H1 (cell line): ENCODE results near the gene AGT. TPM values are rescaled to one million over a fixed set of nuclear protein-coding genes. Genes with fewer than 3 reads are reported as not detected.

Experiments used
- CTCF ChIA-PET: fragments of 300-600 bp; sonication (Branson Sonifier 250); formaldehyde crosslinking; loops from one replicate; lab custom pipeline; 2021; ENCODE audit not compliant: partially characterized antibody; lab: Charles Lee
- POLR2A ChIA-PET: fragments of 300-600 bp; sonication (Branson Sonifier 250); formaldehyde crosslinking; loops from one replicate; lab custom pipeline; 2021; ENCODE audit warnings: inconsistent platforms; ENCODE audit not compliant: partially characterized antibody; lab: Charles Lee
- DNase-seq, 2 experiments: peaks; one replicate each; pipeline versions ENCODE4 v3.0.0 to v3.0.0-alpha.2; 2010 to 2022; ENCODE audit warnings: low spot score in 2 of 2, low read depth in 1 of 2, mixed read lengths in 1 of 2
- FAIRE-seq: peaks from 2 replicates; lab custom pipeline; 2011; peaks lifted over from hg19 to GRCh38; lab: Jason Lieb, UNC
- H2AFZ ChIP-seq: 2 replicates; pipeline ENCODE4 v1.8.1; 2012; ENCODE audit warnings: low read length, inconsistent platforms
- H2AK5ac ChIP-seq: 2 replicates; pipeline ENCODE4 v1.6.1; 2013; ENCODE audit warnings: low read depth, low read length
- H2BK120ac ChIP-seq: replicated peaks from 2 replicates; pipeline ENCODE3; 2013; ENCODE audit warnings: low read depth, low read length, inconsistent platforms
- H2BK12ac ChIP-seq: 2 replicates; pipeline ENCODE4 v1.6.1; 2013; ENCODE audit warnings: low read depth, low read length
- H2BK15ac ChIP-seq: 2 replicates; pipeline ENCODE4 v1.6.1; 2013; ENCODE audit warnings: low read length
- H2BK20ac ChIP-seq: 2 replicates; pipeline ENCODE4 v1.6.1; 2013; ENCODE audit warnings: low read length
- H2BK5ac ChIP-seq: 2 replicates; pipeline ENCODE4 v1.6.1; 2013; ENCODE audit warnings: low read depth, low read length
- H3K14ac ChIP-seq: 2 replicates; pipeline ENCODE4 v1.6.1; 2013; ENCODE audit warnings: inconsistent platforms; ENCODE audit not compliant: insufficient read length
- H3K18ac ChIP-seq: 2 replicates; pipeline ENCODE4 v1.6.1; 2013; ENCODE audit warnings: low read length; ENCODE audit errors: extremely low read depth
- H3K23ac ChIP-seq: 2 replicates; pipeline ENCODE4 v1.6.1; 2013; ENCODE audit warnings: inconsistent platforms; ENCODE audit not compliant: insufficient read length
- H3K23me2 ChIP-seq: 2 replicates; pipeline ENCODE4 v1.6.1; 2013; ENCODE audit warnings: low read depth, low read length
- H3K27ac ChIP-seq: 2 replicates; pipeline ENCODE4 v1.6.1; 2011; ENCODE audit warnings: low read depth, low read length, inconsistent platforms
- H3K27me3 ChIP-seq, 4 experiments: replicated peaks in 1 of 4; 1 replicate in 1 of 4; 2 replicates in 3 of 4; pipeline versions ENCODE4 v1.6.1 to v1.8.1; 2011 to 2013; ENCODE audit warnings: low read length in 3 of 4, mild to moderate bottlenecking in 3 of 4, inconsistent platforms in 2 of 4, mixed read lengths in 2 of 4, moderate library complexity in 1 of 4; ENCODE audit not compliant: control insufficient read depth in 3 of 4, insufficient read depth in 3 of 4; ENCODE audit errors: extremely low read depth in 1 of 4
- H3K36me3 ChIP-seq, 4 experiments: 2 replicates each; pipeline versions ENCODE4 v1.6.1 to v1.8.1; 2011 to 2013; ENCODE audit warnings: mild to moderate bottlenecking in 4 of 4, low read length in 3 of 4, moderate library complexity in 2 of 4, control low read depth in 1 of 4, inconsistent platforms in 1 of 4; ENCODE audit not compliant: insufficient read depth in 4 of 4, control insufficient read depth in 2 of 4
- H3K4ac ChIP-seq: replicated peaks from 2 replicates; pipeline ENCODE3; 2013; ENCODE audit warnings: low read length, low read depth, mixed read lengths, inconsistent platforms; ENCODE audit not compliant: insufficient read length
- H3K4me1 ChIP-seq, 4 experiments: replicated peaks in 1 of 4; 1 replicate in 1 of 4; 2 replicates in 3 of 4; pipeline versions ENCODE4 v1.6.1 to v1.8.1; 2011 to 2013; ENCODE audit warnings: low read length in 3 of 4, inconsistent platforms in 2 of 4, mixed read lengths in 1 of 4; ENCODE audit not compliant: insufficient read depth in 4 of 4, control insufficient read depth in 3 of 4
- H3K4me2 ChIP-seq, 2 experiments: 2 replicates each; pipeline versions ENCODE4 v1.6.1 to v1.8.1; 2011 to 2013; ENCODE audit warnings: low read depth in 2 of 2, low read length in 2 of 2, control low read depth in 1 of 2, inconsistent platforms in 1 of 2, mild to moderate bottlenecking in 1 of 2; ENCODE audit not compliant: insufficient read depth in 1 of 2
- H3K4me3 ChIP-seq, 4 experiments: fragments of 200-600, 300-600 bp in 1 of 4; sonication (generic), shearing (Covaris generic), sonication (Bioruptor Twin) in 1 of 4; 2 replicates each; pipeline versions ENCODE4 v1.5.1 to v1.8.1; 2011 to 2016; ENCODE audit warnings: low read length in 4 of 4, low read depth in 3 of 4, control low read depth in 2 of 4, inconsistent platforms in 2 of 4, mild to moderate bottlenecking in 2 of 4, mixed read lengths in 1 of 4, moderate library complexity in 1 of 4; ENCODE audit not compliant: insufficient read depth in 2 of 4; ENCODE audit errors: extremely low read depth in 1 of 4
- H3K56ac ChIP-seq: replicated peaks from 2 replicates; pipeline ENCODE3; 2013; ENCODE audit warnings: low read depth, mild to moderate bottlenecking, mixed read lengths, low read length, inconsistent platforms; ENCODE audit not compliant: insufficient read length
- H3K79me1 ChIP-seq: 2 replicates; pipeline ENCODE4 v1.6.1; 2013; ENCODE audit warnings: low read depth, low read length, control low read depth
- H3K79me2 ChIP-seq, 2 experiments: 2 replicates each; pipeline versions ENCODE4 v1.6.1 to v1.8.1; 2012 to 2013; ENCODE audit warnings: low read length in 2 of 2, mild to moderate bottlenecking in 2 of 2, inconsistent platforms in 1 of 2; ENCODE audit not compliant: insufficient read depth in 2 of 2, control insufficient read depth in 1 of 2
- H3K9ac ChIP-seq, 4 experiments: replicated peaks in 1 of 4; 1 replicate in 1 of 4; 2 replicates in 3 of 4; pipeline versions ENCODE4 v1.6.1 to v1.8.1; 2011 to 2013; ENCODE audit warnings: low read depth in 3 of 4, low read length in 3 of 4, control low read depth in 2 of 4, mild to moderate bottlenecking in 2 of 4, moderate library complexity in 2 of 4, inconsistent platforms in 1 of 4; ENCODE audit errors: extremely low read depth in 1 of 4
- H3K9me3 ChIP-seq, 2 experiments: 2 replicates each; pipeline versions ENCODE4 v1.6.1 to v1.8.1; 2012 to 2013; ENCODE audit warnings: mild to moderate bottlenecking in 2 of 2, moderate library complexity in 2 of 2, control low read depth in 1 of 2, inconsistent platforms in 1 of 2, low read depth in 1 of 2, low read length in 1 of 2, mixed read lengths in 1 of 2; ENCODE audit not compliant: insufficient read depth in 2 of 2
- H4K20me1 ChIP-seq, 2 experiments: replicated peaks in 1 of 2; 2 replicates each; pipeline versions ENCODE3 to v1.8.1; 2011 to 2013; ENCODE audit warnings: inconsistent platforms in 2 of 2, low read length in 2 of 2, mild to moderate bottlenecking in 1 of 2; ENCODE audit not compliant: insufficient read depth in 2 of 2, control insufficient read depth in 1 of 2
- H4K5ac ChIP-seq: 2 replicates; pipeline ENCODE4 v1.6.1; 2013; ENCODE audit warnings: low read length, low read depth, mixed read lengths, inconsistent platforms; ENCODE audit not compliant: insufficient read length
- H4K8ac ChIP-seq: 2 replicates; pipeline ENCODE4 v1.8.0; 2013; ENCODE audit warnings: mild to moderate bottlenecking, moderate library complexity, low read length, inconsistent platforms; ENCODE audit not compliant: insufficient read depth; ENCODE audit errors: extremely low read depth
- H4K91ac ChIP-seq: replicated peaks from 2 replicates; pipeline ENCODE3; 2013; ENCODE audit warnings: low read length, mixed read lengths, inconsistent platforms; ENCODE audit not compliant: insufficient read length
- ATF2 ChIP-seq: IDR thresholded peaks from 2 replicates; pipeline ENCODE4 v1.6.1; 2012; ENCODE audit warnings: low read length, inconsistent platforms
- CBX8 ChIP-seq: fragments of 300-800, 300-1000 bp; sonication (generic); IDR thresholded peaks from 2 replicates; pipeline ENCODE4 v1.7.1; 2016; ENCODE audit warnings: low read depth, low read length, borderline replicate concordance
- GABPA ChIP-seq: IDR thresholded peaks from 2 replicates; pipeline ENCODE4 v1.6.1; 2011; ENCODE audit warnings: mild to moderate bottlenecking, low read length, moderate library complexity, borderline replicate concordance; ENCODE audit not compliant: insufficient read depth
- SIRT6 ChIP-seq: IDR thresholded peaks from one replicate; pipeline ENCODE4 v1.7.1; 2012; ENCODE audit warnings: low read length, inconsistent platforms
- TCF12 ChIP-seq: IDR thresholded peaks from 2 replicates; pipeline ENCODE4 v1.6.1; 2011; ENCODE audit warnings: low read depth, mild to moderate bottlenecking, low read length
- WGBS, 2 experiments: shearing (Covaris generic) in 1 of 2; methylation state at CpG; one replicate each; pipeline versions ENCODE4 v1.1.6 to v1.1.7; 2013 to 2015; ENCODE audit warnings: low lambda C conversion rate in 2 of 2, mixed read lengths in 2 of 2, inconsistent platforms in 1 of 2, low coverage in 1 of 2, missing lambda C conversion rate in 1 of 2; ENCODE audit not compliant: insufficient replicate concordance in 2 of 2, insufficient coverage in 1 of 2, insufficient read length in 1 of 2; ENCODE audit errors: extremely low coverage in 1 of 2, missing lambda C conversion rate in 1 of 2; 5-methylcytosine and 5-hydroxymethylcytosine counted together
- polyA plus RNA-seq, 7 experiments: library from polyadenylated mRNA; depleted of rRNA in 3 of 7; stranded (reverse) in 5 of 7; unstranded in 2 of 7; fragments of >200 nt in 5 of 7; fragments of 200-250 nt in 2 of 7; gene quantifications; 1 replicate in 5 of 7; 2 replicates in 1 of 7; 4 replicates in 1 of 7; pipeline versions ENCODE4 v1.2.1 to v1.2.3, GENCODE V29; 2011 to 2013; ENCODE audit warnings: missing spikeins in 2 of 7, mixed read lengths in 2 of 7
- total RNA-seq: library from RNA; stranded (reverse); fragmentation: NEBNext Ultra II Directional; extraction: Animal tissue kit (Norgen Biotek cat#: 25700); gene quantifications from 2 replicates; pipeline ENCODE4 v1.2.1, GENCODE V29; 2021
- TF ChIP-seq, protein P1 (sequence below), 3 experiments: IDR thresholded peaks; 1 replicate in 2 of 3; 2 replicates in 1 of 3; pipeline versions ENCODE4 v1.5.1 to v1.6.1; 2011; ENCODE audit warnings: low read length in 3 of 3, mild to moderate bottlenecking in 3 of 3, inconsistent platforms in 2 of 3, low read depth in 1 of 3, moderate library complexity in 1 of 3; ENCODE audit not compliant: insufficient read depth in 1 of 3; ENCODE audit errors: control extremely low read depth in 1 of 3

Gene AGT
- total and polyA plus RNA-seq, 2 of the 8 experiments (the other 6 are each of a cell fraction or from before 2014, with no cell fraction given) = 0.20 TPM; not detected in 1

DNA sequence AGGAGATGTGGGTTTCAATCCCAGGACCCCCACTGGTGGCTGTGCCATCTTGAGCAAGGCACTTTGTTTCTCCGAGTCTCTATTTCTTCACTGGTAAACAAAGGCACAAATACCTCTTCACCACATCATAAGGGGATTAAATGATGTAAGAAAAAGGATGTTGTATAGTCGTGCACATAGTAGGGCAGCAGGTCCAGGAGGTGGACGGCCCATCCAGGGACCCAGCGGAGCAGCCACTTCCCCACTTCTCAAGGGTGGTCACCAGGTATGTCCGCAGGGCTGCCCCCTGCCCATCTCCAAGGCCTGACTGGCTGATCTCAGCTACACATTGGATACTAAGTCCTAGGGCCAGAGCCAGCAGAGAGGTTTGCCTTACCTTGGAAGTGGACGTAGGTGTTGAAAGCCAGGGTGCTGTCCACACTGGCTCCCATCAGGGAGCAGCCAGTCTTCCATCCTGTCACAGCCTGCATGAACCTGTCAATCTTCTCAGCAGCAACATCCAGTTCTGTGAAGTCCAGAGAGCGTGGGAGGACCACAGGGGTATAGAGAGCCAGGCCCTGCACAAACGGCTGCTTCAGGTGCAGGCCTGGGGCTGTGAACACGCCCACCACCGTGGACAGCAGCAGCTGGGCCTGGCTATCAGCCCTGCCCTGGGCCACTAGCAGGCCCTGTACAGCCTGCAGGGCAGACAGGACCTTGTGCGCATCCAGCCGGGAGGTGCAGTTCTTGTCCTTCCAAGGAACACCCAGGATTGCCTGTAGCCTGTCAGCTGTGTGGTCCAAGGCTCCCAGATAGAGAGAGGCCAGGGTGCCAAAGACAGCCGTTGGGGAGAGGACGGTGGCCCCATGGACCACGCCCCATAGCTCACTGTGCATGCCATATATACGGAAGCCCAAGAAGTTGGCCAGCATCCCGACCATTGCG lies 4.0 kb downstream of the AGT start:
- H4K5ac ChIP-seq = no peak overlapping the region
- no peaks in the 10 kb centered on the region for H4K20me1 ChIP-seq
- peaks cover 0 to 10% (median 4%) of the 10 kb centered on the region in 4 experiments; a peak in 4 of 7 replicates for H3K4me1 ChIP-seq
- ChIA-PET POLR2A (no interaction called here), CTCF (interaction anchor here (2.5 to 5.7 kb wide), 2 partner anchors 12 to 62 kb away, joined by 10 to 26 read pairs; no protein-coding TSS in a partner anchor)
- H3K56ac ChIP-seq = no peak overlapping the region
- H2BK120ac ChIP-seq = no peak overlapping the region
- DNase-seq (no peak), FAIRE-seq (no peak)
- no peak overlapping the region for H3K4me2 ChIP-seq
- H2AK5ac ChIP-seq = no peak overlapping the region
- no peak overlapping the region for H2BK20ac ChIP-seq
- H2AFZ ChIP-seq = no peak overlapping the region
- no peaks in the 10 kb centered on the region; a peak in 1 of 7 replicates for H3K27me3 ChIP-seq
- no peaks in the 10 kb centered on the region for H3K79me1 ChIP-seq
- no peak overlapping the region for H3K14ac ChIP-seq
- no peak overlapping the region for H3K27ac ChIP-seq
- no peak overlapping the region for H2BK5ac ChIP-seq
- 0 out of 2 replicates have a peak overlapping the region, but pooled peaks have one; percentile 15 for H4K8ac ChIP-seq
- WGBS, 2 experiments = 91% methylated on average over 18 of the region's 18 CpGs; no CpG with 5 or more reads in 1 of the 2 experiments
- H3K23ac ChIP-seq = no peak overlapping the region
- H2BK15ac ChIP-seq = no peak overlapping the region
- no peaks in the 10 kb centered on the region for H3K36me3 ChIP-seq
- TF ChIP-seq TCF12 (no peak), GABPA (no peak), SIRT6 (no peak), CBX8 (no peak), ATF2 (no peak)
- TF ChIP-seq, protein P1, sequence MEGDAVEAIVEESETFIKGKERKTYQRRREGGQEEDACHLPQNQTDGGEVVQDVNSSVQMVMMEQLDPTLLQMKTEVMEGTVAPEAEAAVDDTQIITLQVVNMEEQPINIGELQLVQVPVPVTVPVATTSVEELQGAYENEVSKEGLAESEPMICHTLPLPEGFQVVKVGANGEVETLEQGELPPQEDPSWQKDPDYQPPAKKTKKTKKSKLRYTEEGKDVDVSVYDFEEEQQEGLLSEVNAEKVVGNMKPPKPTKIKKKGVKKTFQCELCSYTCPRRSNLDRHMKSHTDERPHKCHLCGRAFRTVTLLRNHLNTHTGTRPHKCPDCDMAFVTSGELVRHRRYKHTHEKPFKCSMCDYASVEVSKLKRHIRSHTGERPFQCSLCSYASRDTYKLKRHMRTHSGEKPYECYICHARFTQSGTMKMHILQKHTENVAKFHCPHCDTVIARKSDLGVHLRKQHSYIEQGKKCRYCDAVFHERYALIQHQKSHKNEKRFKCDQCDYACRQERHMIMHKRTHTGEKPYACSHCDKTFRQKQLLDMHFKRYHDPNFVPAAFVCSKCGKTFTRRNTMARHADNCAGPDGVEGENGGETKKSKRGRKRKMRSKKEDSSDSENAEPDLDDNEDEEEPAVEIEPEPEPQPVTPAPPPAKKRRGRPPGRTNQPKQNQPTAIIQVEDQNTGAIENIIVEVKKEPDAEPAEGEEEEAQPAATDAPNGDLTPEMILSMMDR (IDR thresholded peaks at IDR 0.05; ENCODE audit: control extremely low read depth in 1 of 3, insufficient read depth in 1 of 3, low read depth in 1 of 3, low read length in 3 of 3) = no peak
- H3K9ac ChIP-seq = no peak overlapping the region
- no peak overlapping the region for H3K18ac ChIP-seq
- no peaks in the 10 kb centered on the region for H3K23me2 ChIP-seq
- no peaks in the 10 kb centered on the region for H3K79me2 ChIP-seq
- H4K91ac ChIP-seq = no peak overlapping the region
- H3K9me3 ChIP-seq = no peaks in the 10 kb centered on the region
- H2BK12ac ChIP-seq = no peak overlapping the region
- no peak overlapping the region for H3K4me3 ChIP-seq
- no peak overlapping the region for H3K4ac ChIP-seq
